GM12892 (cell line): ENCODE results near the gene ME3.

Source experiments
- POLR2A ChIP-seq: IDR thresholded peaks from 2 replicates; pipeline ENCODE4 v1.6.1; 2011; ENCODE audit warnings: low read depth, low read length, control low read depth
- POLR2AphosphoS5 ChIP-seq: IDR thresholded peaks from 2 replicates; pipeline ENCODE4 v1.6.1; 2011; ENCODE audit warnings: low read depth, low read length, control low read depth
- TAF1 ChIP-seq: IDR thresholded peaks from 2 replicates; pipeline ENCODE4 v1.6.1; 2011; ENCODE audit warnings: low read depth, mild to moderate bottlenecking, control low read depth, low read length, borderline replicate concordance

GRCh38 chr11:86720546-86720945, 48.1 kb upstream of the ME3 start:
- TF ChIP-seq POLR2A (no peak), TAF1 (no peak), POLR2AphosphoS5 (no peak)
